Esophagus (tissue), 2 donors: ENCODE results near the gene TKFC. TPM values are rescaled to one million over a fixed set of nuclear protein-coding genes. Genes with fewer than 3 reads are reported as not detected.

Experiments
- H3K27ac ChIP-seq, 2 donors: one replicate each; pipeline ENCODE4 v1.5.1; 2013; ENCODE audit warnings: low read depth in 2 of 2, mild to moderate bottlenecking in 2 of 2, inconsistent platforms in 1 of 2, low read length in 1 of 2, moderate library complexity in 1 of 2
- H3K27me3 ChIP-seq, 2 donors: one replicate each; pipeline ENCODE4 v1.6.1; 2013; ENCODE audit warnings: low read length in 2 of 2, control low read depth in 1 of 2, mild to moderate bottlenecking in 1 of 2; ENCODE audit not compliant: insufficient read depth in 2 of 2, control insufficient read depth in 1 of 2
- H3K36me3 ChIP-seq, 2 donors: one replicate each; pipeline ENCODE4 v1.6.1; 2013; ENCODE audit warnings: low read length in 1 of 2; ENCODE audit not compliant: control insufficient read depth in 2 of 2, insufficient read depth in 2 of 2
- H3K4me1 ChIP-seq, 2 donors: one replicate each; pipeline ENCODE4 v1.6.1; 2013; ENCODE audit warnings: low read length in 1 of 2; ENCODE audit not compliant: control insufficient read depth in 2 of 2, insufficient read depth in 2 of 2
- H3K4me3 ChIP-seq, 2 donors: one replicate each; pipeline ENCODE4 v1.5.1; 2013; ENCODE audit warnings: low read length in 2 of 2, mild to moderate bottlenecking in 2 of 2, low read depth in 1 of 2, moderate library complexity in 1 of 2
- H3K9me3 ChIP-seq, 2 donors: one replicate each; pipeline ENCODE4 v1.6.1; 2013; ENCODE audit warnings: mild to moderate bottlenecking in 2 of 2, low read depth in 1 of 2, low read length in 1 of 2, moderate library complexity in 1 of 2; ENCODE audit not compliant: control insufficient read depth in 2 of 2, insufficient read depth in 1 of 2
- WGBS, 2 donors: extraction: QIAGEN DNeasy Blood & Tissue Kit; methylation state at CpG; one replicate each; pipeline ENCODE4 v1.1.7; 2013; 5-methylcytosine and 5-hydroxymethylcytosine counted together
- polyA plus RNA-seq, 2 donors: library from polyadenylated mRNA; stranded (reverse); fragments of 200-250 nt; gene quantifications; one replicate each; pipeline ENCODE4 v1.2.3, GENCODE V29; 2013
- donor health status: healthy with polysubstance abuse.
- donor health status: Bipolar disorder and iron deficiency.

TKFC gene
- polyA plus RNA-seq, 2 donors: 23.9 to 42.5 TPM

DNA sequence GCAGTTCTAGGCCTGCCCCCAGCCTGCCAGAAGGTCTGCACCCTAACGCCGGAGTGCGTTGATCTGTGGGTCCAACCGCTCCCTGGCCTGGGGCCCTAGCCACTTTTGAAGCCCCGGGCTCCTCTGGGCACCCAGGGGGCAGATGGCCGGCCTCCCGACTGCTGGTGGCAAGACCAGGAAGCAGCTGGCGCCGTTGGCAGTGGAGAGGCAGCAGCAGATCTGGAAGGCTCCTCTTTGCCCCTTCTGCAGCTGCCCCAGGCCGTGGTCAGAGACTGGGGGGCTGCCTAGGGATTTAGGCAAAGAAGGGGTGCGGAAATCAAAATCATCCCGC lies 37.5 kb upstream of the TKFC start:
- WGBS, 2 donors: 57 to 62% methylated on average over 12 of the region's 12 CpGs

DNA sequence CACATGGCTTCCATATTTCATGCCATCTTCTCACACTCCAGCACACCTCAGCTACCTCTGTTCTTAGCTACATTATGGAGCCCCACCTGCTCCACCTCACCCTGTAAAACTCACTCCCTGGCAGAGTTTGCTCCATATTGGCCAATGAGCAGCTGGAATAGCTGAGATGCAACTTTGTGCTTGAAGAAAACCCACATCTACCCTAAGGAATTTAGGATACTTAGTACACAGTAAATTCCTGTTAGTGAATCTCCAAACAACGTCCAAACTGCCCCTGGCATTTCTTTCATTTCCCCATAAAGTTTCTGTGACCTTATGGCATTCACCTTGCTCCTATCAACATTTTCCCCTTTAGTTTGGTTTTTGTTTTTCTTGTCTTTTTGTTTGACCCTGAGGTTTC lies 35.7 kb upstream of the TKFC start:
- Histone ChIP-seq H3K27ac (peak overlapping the region in 1 of 2 donors; percentile 21), H3K4me1 (peaks cover 4 to 18% of the 10 kb centered on the region in 2 donors), H3K36me3 (peaks cover 3 to 25% of the 10 kb centered on the region in 2 donors), H3K4me3 (no peak overlapping the region), H3K27me3 (no peaks in the 10 kb centered on the region), H3K9me3 (no peaks in the 10 kb centered on the region)
- WGBS, 2 donors: 24 to 50% methylated on average over 1 of the region's 1 CpG

More for the DNA sequence above, 37.5 kb upstream of the TKFC start:
- Histone ChIP-seq H3K27ac (no peak overlapping the region), H3K27me3 (no peaks in the 10 kb centered on the region), H3K4me1 (peaks cover 4 to 18% of the 10 kb centered on the region in 2 donors), H3K4me3 (peak overlapping the region in 1 of 2 donors; percentile 46), H3K36me3 (peaks cover 0 to 17% of the 10 kb centered on the region in 2 donors), H3K9me3 (no peaks in the 10 kb centered on the region)

DNA sequence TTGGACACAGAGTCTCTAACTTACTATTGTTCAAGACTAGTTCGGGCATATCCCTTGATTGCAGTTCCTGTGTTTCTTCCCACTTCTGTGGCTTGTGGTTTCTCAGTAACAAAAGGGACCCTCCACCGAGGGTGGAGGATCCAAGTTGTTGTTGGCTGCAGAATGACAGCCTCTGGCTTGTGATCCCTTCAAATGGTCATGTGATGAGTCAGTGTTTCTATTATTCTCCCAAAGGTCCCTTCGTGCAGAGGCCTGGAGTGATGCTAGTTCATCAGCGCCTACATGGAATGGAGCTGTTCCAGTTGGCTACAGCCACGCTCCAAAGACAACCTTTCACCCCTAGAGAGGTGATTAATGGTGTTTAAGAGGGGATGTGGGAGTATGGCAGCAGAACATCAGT lies 35.3 kb upstream of the TKFC start:
- Histone ChIP-seq H3K27me3 (no peaks in the 10 kb centered on the region), H3K4me1 (peaks cover 4 to 18% of the 10 kb centered on the region in 2 donors), H3K27ac (peak overlapping the region in 1 of 2 donors; percentile 6), H3K4me3 (no peak overlapping the region), H3K9me3 (no peaks in the 10 kb centered on the region), H3K36me3 (peaks cover 4 to 29% of the 10 kb centered on the region in 2 donors)
- WGBS, 2 donors: 18 to 29% methylated on average over 5 of the region's 5 CpGs

DNA sequence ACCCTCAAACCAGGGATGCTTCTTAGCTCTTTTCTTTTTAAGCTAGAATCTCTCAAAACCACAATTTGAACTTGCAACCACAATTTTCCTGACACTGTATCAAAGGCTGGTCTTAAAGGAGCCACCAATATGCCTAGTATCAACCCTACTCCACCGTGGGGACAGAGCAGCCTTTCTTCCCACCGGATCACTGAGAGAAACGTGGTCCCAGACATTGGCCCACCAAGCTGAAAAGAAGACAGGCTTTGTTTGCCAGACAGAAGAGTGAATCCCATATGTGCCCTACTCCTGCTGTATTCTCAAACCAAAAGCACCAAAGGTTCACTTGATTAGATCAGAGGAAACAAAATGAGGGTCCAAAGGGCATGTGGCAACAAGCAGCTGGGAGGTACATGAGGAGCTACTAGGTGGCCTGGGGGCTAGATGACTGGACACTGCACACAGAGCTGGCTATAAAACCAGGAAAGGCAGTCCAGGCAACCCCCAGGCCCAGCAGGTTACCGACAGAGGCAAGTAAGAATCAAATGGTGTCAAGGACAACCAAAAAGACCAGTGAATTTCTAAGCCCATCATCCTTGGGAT lies 34.3 kb upstream of the TKFC start:
- Histone ChIP-seq H3K36me3 (peaks cover 6 to 36% of the 10 kb centered on the region in 2 donors), H3K9me3 (no peaks in the 10 kb centered on the region), H3K4me1 (peaks cover 4 to 15% of the 10 kb centered on the region in 2 donors), H3K4me3 (no peak overlapping the region), H3K27me3 (no peaks in the 10 kb centered on the region), H3K27ac (no peak overlapping the region)
- 74 to 91% methylated on average over 4 of the region's 4 CpGs for WGBS, 2 donors

DNA sequence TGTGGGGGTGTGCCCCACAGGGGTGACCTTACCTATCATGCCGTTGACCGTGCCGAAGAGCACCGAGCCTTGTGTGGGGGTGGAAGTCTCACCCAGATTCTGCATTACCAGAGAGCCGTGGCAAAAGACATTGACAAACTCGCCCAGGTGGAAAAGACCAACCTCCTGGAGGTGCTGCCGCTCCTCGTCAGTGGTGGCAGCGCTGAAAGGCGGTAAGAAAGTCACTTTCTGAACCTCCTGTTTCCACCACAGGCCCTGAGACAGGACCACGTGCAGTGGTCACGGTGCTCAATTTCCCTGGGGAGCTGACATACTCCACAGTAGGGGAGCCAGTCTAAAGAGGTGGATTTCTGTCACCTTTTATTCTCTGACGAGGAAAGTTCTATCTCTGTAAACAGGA lies 30.5 kb upstream of the TKFC start:
- no peaks in the 10 kb centered on the region for H3K4me1 ChIP-seq
- peaks cover 11 to 55% of the 10 kb centered on the region in 2 donors for H3K36me3 ChIP-seq
- 93% methylated on average over 13 of the region's 13 CpGs for WGBS, 2 donors
- H3K27me3 ChIP-seq: no peaks in the 10 kb centered on the region
- H3K9me3 ChIP-seq: no peaks in the 10 kb centered on the region
- H3K4me3 ChIP-seq: no peak overlapping the region
- H3K27ac ChIP-seq: no peak overlapping the region

DNA sequence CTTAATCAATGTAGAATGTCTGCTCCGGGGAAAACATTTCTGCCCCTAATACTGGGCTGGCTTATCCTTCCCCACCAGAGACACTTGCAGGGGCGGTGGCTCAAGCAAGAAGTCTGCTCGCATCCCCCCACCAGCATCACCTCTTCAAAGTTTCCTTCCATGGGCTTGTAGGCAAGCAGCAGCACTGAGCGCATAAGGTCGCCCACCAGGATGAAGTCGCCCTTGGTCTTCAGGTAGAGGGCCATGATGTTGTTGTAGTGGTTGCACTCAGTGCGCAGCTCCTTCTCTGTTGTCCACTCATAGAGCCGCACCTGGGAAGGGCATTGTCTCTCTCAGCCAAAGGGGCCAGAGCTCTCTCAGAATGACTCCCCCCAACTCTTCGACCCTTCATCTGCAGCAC lies 29.3 kb upstream of the TKFC start:
- Histone ChIP-seq H3K4me1 (no peaks in the 10 kb centered on the region), H3K9me3 (no peaks in the 10 kb centered on the region), H3K4me3 (no peak overlapping the region), H3K27ac (no peak overlapping the region), H3K27me3 (no peaks in the 10 kb centered on the region), H3K36me3 (peaks cover 15 to 63% of the 10 kb centered on the region in 2 donors)
- 97 to 99% methylated on average over 9 of the region's 9 CpGs for WGBS, 2 donors

DNA sequence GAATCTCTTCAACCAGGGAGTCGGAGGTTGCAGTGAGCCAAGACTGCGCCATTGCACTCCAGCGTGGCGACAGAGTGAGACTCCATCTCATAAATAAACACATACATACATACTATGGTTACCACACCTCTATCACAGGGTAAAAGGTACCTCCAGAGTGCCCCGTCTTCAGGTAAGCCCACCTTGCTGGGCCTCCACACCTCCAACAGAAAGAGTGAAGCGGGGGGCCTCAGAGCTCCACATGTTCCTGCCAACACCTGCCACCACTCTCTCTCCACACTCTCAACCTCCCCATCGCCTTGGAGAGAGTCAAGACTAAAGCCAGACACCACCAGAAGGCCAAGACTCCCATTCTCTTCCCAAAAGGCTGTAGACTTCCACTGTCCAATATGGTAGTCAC lies 27.6 kb upstream of the TKFC start:
- Histone ChIP-seq H3K27me3 (no peaks in the 10 kb centered on the region), H3K27ac (no peak overlapping the region), H3K4me1 (no peaks in the 10 kb centered on the region), H3K4me3 (no peak overlapping the region), H3K9me3 (no peaks in the 10 kb centered on the region), H3K36me3 (peaks cover 26 to 62% of the 10 kb centered on the region in 2 donors)
- 95 to 96% methylated on average over 7 of the region's 7 CpGs for WGBS, 2 donors

DNA sequence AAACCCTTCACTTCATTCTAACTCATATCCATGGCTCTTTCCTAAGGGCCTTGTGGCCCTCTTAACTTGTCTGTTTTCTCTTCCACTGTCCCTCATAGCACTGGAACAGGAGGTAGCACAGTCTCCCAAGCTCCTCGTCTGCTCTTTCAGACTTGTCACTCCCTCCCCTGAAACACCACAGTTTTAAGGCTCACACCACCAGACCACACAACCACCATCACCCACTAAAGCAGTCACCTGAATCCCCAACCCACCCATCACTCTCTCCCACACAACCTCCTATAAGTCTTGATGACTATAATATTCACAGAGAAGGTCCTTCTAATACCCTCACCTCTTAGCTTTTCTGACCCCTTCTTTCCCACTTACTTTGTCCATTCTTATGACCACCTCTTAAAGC lies 26.8 kb upstream of the TKFC start:
- WGBS, 2 donors: 74 to 87% methylated on average over 1 of the region's 1 CpG
- Histone ChIP-seq H3K4me3 (no peak overlapping the region), H3K4me1 (no peaks in the 10 kb centered on the region), H3K9me3 (no peaks in the 10 kb centered on the region), H3K36me3 (peaks cover 28 to 62% of the 10 kb centered on the region in 2 donors), H3K27ac (no peak overlapping the region), H3K27me3 (no peaks in the 10 kb centered on the region)

DNA sequence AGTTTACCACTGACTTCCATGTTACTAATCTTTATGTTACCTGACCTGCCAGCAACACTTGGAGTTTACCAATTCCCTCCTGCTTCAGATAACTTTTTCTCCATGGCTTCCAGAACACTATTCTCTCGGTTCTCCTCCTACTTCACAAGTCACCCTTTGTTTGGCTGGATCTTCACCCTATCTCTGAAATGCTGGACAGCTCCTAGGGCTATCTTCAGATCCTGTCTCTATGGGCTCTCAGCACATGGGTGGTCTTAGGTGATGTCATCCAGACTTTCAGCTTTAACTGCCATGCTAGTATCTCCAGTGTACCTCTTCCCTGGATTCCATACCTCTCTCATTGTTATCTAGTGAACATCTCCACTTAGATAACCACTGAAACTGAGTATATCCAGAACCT lies 25.7 kb upstream of the TKFC start:
- Histone ChIP-seq H3K36me3 (peaks cover 24 to 64% of the 10 kb centered on the region in 2 donors), H3K27me3 (no peaks in the 10 kb centered on the region)
- WGBS, 2 donors: 86 to 90% methylated on average over 1 of the region's 1 CpG

DNA sequence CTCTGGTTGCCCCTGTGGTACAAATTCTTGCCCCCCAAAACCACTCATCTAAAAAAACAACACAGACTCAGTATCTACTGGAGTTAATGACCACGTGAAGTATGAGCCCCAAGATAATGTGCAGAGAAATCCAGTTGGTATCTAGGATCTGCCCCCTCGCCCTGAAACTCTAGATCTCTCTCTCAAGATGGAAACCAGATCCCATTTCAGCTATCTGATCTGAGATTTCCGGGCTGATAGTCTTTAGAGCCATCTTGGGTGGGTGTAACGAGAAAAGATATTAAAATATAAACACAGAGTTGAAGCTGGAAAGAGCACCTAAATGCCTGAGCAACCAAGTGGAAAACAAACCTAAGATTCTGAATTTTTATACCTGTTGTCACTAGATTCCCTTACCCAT lies 23.9 kb upstream of the TKFC start:
- Histone ChIP-seq H3K27ac (no peak overlapping the region), H3K4me1 (no peaks in the 10 kb centered on the region), H3K27me3 (no peaks in the 10 kb centered on the region), H3K4me3 (no peak overlapping the region), H3K9me3 (peaks cover 0 to 2% of the 10 kb centered on the region in 2 donors), H3K36me3 (peaks cover 31 to 60% of the 10 kb centered on the region in 2 donors)
- 86 to 93% methylated on average over 4 of the region's 4 CpGs for WGBS, 2 donors

More for the DNA sequence above, 25.7 kb upstream of the TKFC start:
- Histone ChIP-seq H3K4me3 (no peak overlapping the region), H3K4me1 (no peaks in the 10 kb centered on the region), H3K9me3 (peaks cover 0 to 2% of the 10 kb centered on the region in 2 donors), H3K27ac (no peak overlapping the region)
